Calu3 (cell line): ENCODE measurements around the gene DGKZ. TPM values are rescaled to one million over a fixed set of nuclear protein-coding genes. Genes with fewer than 3 reads are reported as not detected.

Experiments used
- BruUV-seq: library from RNA; stranded (reverse); fragments of 400-500 nt; replicated peaks from 2 replicates; lab custom pipeline; 2021; lab: Mats Ljungman, UMichigan
- CTCF ChIA-PET: fragments of 300-600 bp; sonication (Branson Sonifier 250); formaldehyde crosslinking; loops from one replicate; lab custom pipeline; 2022; ENCODE audit warnings: antibody characterized with exemption; lab: Charles Lee
- DNase-seq: peaks from one replicate; pipeline ENCODE4 v3.0.0; 2022
- H3K27ac Mint-ChIP-seq: one replicate; pipeline ENCODE4 v1.8.0; 2022; ENCODE audit warnings: mixed read lengths; ENCODE audit not compliant: unreplicated experiment
- H3K27me3 Mint-ChIP-seq: one replicate; pipeline ENCODE4 v1.8.0; 2022; ENCODE audit warnings: mixed read lengths; ENCODE audit not compliant: unreplicated experiment
- H3K36me3 Mint-ChIP-seq: one replicate; pipeline ENCODE4 v1.8.0; 2022; ENCODE audit warnings: mild to moderate bottlenecking, moderate library complexity, mixed read lengths; ENCODE audit not compliant: insufficient read depth, unreplicated experiment
- H3K4me1 Mint-ChIP-seq: one replicate; pipeline ENCODE4 v1.8.0; 2022; ENCODE audit warnings: mild to moderate bottlenecking, low read depth, mixed read lengths; ENCODE audit not compliant: unreplicated experiment
- H3K4me3 Mint-ChIP-seq: one replicate; pipeline ENCODE4 v1.8.0; 2022; ENCODE audit warnings: mild to moderate bottlenecking, low read depth, moderate library complexity, mixed read lengths; ENCODE audit not compliant: unreplicated experiment
- H3K9me3 Mint-ChIP-seq: one replicate; pipeline ENCODE4 v1.8.0; 2022; ENCODE audit warnings: low read depth, mixed read lengths; ENCODE audit not compliant: unreplicated experiment
- intact Hi-C: fragments of 100-400 bp; cut with micrococcal nuclease; formaldehyde crosslinking; loops from one replicate; pipeline ENCODE4 v1.10.0; 2022; ENCODE audit not compliant: unreplicated experiment
- total RNA-seq: library from RNA; stranded (reverse); gene quantifications from 2 replicates; pipeline ENCODE4 v1.2.3, GENCODE V29; 2022
- TF ChIP-seq, protein P1 (sequence below): fragments of 200-600 bp; IDR thresholded peaks from one replicate; pipeline ENCODE4 v1.8.0; 2022; ENCODE audit warnings: antibody characterized with exemption; ENCODE audit not compliant: unreplicated experiment

The DGKZ gene
- total RNA-seq, 1 experiment from 2014 or later: 38.0 TPM

DNA sequence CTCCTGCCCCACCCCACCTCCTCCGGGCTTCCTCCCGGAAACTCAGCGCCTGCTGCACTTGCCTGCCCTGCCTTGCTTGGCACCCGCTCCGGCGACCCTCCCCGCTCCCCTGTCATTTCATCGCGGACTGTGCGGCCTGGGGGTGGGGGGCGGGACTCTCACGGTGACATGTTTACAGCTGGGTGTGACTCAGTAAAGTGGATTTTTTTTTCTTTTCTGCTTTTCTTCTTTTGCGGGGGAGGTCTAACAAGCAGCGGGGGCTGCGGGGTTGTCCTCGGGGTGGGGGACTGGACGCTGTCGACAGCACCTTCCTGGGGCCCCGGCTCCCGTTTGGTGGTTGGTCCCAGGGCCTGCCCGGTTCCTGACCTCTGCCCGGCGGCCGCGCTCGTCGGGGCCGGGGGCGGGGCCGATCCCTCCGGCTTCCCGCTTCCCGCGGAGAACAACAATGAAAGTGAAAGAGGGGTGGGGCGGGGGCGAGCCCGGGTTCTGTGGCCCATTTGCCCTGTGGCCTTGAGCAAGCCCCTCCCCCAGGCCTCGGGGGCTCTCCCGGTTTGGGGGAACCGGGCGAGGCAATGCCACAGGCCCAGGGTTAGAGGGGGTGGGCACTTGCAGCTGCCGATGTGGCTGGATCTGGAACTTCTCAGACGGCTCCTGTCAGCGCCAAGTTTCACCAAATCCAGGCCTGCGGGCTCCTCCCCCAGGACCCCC lies 33.2 kb downstream of the DGKZ start:
- TF ChIP-seq, protein P1, sequence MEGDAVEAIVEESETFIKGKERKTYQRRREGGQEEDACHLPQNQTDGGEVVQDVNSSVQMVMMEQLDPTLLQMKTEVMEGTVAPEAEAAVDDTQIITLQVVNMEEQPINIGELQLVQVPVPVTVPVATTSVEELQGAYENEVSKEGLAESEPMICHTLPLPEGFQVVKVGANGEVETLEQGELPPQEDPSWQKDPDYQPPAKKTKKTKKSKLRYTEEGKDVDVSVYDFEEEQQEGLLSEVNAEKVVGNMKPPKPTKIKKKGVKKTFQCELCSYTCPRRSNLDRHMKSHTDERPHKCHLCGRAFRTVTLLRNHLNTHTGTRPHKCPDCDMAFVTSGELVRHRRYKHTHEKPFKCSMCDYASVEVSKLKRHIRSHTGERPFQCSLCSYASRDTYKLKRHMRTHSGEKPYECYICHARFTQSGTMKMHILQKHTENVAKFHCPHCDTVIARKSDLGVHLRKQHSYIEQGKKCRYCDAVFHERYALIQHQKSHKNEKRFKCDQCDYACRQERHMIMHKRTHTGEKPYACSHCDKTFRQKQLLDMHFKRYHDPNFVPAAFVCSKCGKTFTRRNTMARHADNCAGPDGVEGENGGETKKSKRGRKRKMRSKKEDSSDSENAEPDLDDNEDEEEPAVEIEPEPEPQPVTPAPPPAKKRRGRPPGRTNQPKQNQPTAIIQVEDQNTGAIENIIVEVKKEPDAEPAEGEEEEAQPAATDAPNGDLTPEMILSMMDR: no peak
- no TSS peak for BruUV-seq
- no peaks in the 10 kb centered on the region for H3K9me3 Mint-ChIP-seq
- DNase-seq: peak; percentile 56
- intact Hi-C loops: no loop called here
- H3K27ac Mint-ChIP-seq: no peak overlapping the region
- CTCF ChIA-PET: interaction anchor here (0.6 kb wide), 1 partner anchor 795 kb away, joined by 3 read pairs; no protein-coding TSS in a partner anchor
- H3K27me3 Mint-ChIP-seq: no peaks in the 10 kb centered on the region
- H3K4me1 Mint-ChIP-seq: no peaks in the 10 kb centered on the region
- H3K4me3 Mint-ChIP-seq: peak overlapping the region; percentile 77
- peaks cover 33% of the 10 kb centered on the region for H3K36me3 Mint-ChIP-seq

DNA sequence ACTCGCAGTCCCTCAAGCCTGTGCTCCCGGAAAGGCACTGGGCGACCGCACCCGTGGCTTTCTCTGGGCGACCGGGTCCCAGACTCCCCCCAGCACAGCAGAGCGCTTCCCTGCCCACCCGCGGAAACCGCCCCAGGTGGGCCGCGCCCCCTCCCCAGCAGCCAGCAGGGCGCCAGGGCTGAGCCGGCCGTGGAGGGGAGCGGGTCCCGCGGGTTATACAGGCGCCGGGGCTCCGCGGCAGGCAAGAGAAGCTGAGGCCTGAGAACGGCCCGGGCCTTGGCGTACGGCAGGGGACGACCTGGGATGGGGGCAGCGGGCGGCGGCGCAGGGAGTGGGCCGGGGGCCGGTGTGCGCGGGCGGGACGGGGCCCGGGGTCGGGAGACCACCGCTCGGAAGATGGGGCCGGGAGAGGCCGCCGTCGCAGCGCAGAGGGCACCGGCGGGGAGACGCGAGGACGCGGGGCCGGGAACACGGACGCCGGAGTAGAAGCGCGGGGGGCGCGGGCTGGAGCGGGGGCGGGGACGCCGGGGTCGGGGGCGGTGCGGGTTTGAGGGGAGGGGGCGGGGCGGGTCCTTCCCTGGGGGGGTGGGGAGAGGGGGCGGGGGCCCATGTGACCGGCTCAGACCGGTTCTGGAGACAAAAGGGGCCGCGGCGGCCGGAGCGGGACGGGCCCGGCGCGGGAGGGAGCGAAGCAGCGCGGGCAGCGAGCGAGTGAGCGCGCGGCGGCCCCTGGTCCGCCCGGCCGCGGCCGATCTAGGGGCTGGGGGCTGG lies 34.0 kb downstream of the DGKZ start, which contains the start of gene MDK:
Gene MDK (plus strand): TSS at position 622 of the 771 bp plus-strand sequence. CDS start 389 bp downstream, outside the sequence.
- peaks cover 1% of the 10 kb centered on the region for H3K4me1 Mint-ChIP-seq
- peak within 1 kb of the TSS; percentile 77 for H3K4me3 Mint-ChIP-seq
- H3K27ac Mint-ChIP-seq: no peak within 1 kb of the TSS
- H3K36me3 Mint-ChIP-seq: peaks cover 33% of the 10 kb centered on the region
- intact Hi-C loops: no loop called here
- no TSS peak for BruUV-seq
- DNase-seq: no peak
- peaks cover 5% of the 10 kb centered on the region for H3K27me3 Mint-ChIP-seq
- TF ChIP-seq, protein P1: no peak
- CTCF ChIA-PET: no interaction called here
- no peaks in the 10 kb centered on the region for H3K9me3 Mint-ChIP-seq

DNA sequence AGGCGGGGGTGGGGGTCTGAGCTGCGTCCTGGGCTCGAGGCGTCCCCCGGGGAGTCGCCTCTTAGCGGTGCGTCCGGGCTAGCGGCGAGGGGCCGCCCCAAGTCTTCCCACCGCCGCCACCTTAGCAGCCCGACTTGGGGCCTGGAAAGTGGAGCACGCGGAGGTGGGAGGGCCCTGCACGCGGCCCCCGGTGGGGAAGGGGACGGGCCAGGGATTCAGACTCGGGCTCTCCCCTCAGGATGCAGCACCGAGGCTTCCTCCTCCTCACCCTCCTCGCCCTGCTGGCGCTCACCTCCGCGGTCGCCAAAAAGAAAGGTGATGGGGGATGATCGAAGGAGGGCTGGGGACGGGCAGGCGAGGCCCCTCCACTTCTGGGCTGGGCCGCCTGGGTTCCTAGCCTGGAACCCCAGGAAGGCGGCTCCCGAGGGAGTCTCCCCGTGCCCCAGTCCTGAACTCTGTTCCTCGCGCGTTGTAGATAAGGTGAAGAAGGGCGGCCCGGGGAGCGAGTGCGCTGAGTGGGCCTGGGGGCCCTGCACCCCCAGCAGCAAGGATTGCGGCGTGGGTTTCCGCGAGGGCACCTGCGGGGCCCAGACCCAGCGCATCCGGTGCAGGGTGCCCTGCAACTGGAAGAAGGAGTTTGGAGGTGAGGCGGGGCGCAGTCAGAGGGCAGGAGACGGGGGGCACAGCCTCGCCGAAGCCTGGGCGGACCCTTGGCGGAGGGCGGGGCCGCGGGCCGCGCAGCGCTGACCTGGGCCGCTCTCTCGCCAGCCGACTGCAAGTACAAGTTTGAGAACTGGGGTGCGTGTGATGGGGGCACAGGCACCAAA lies 34.8 kb downstream of the DGKZ start:
- intact Hi-C loops: no loop called here
- BruUV-seq: TSS peak; percentile 87

More for the DNA sequence above, 34.8 kb downstream of the DGKZ start:
- Mint-ChIP-seq H3K27ac (no peak overlapping the region), H3K36me3 (peaks cover 31% of the 10 kb centered on the region), H3K4me3 (peak overlapping the region; percentile 77), H3K27me3 (peaks cover 13% of the 10 kb centered on the region), H3K4me1 (peaks cover 9% of the 10 kb centered on the region), H3K9me3 (no peaks in the 10 kb centered on the region)
- CTCF ChIA-PET: no interaction called here
- no peak for DNase-seq
- TF ChIP-seq, protein P1: no peak
